SW480 (cell line): Measurements from ENCODE around the gene RPS6KA2.

Experiments
- DNase-seq: peaks from one replicate; pipeline ENCODE4 v3.0.0-alpha.2; 2016; ENCODE audit warnings: low spot score

RPS6KA2 gene

GRCh38 chr6:166485651-166486535 lies 141.2 kb downstream of the RPS6KA2 start:
- no peak for DNase-seq

DNA sequence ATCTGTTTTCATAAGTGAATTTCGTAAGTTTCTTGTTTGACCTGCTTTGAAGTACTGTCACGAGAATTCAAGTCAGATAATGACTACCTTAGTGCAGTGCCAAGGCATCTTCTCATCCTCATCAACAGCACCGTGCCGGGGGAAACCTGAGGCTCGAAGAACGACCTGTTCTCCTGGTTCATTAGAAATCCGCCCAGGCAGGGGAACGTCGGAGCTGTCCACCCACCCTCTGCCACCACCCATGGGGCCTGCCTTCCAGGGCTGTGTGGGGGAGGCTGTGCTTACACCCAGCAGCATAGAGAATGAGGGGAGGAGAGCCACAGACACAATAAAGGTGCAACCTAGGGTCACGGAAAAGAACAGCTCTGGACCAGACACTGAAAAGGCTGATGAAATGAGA lies 142.2 kb downstream of the RPS6KA2 start:
- no peak for DNase-seq

DNA sequence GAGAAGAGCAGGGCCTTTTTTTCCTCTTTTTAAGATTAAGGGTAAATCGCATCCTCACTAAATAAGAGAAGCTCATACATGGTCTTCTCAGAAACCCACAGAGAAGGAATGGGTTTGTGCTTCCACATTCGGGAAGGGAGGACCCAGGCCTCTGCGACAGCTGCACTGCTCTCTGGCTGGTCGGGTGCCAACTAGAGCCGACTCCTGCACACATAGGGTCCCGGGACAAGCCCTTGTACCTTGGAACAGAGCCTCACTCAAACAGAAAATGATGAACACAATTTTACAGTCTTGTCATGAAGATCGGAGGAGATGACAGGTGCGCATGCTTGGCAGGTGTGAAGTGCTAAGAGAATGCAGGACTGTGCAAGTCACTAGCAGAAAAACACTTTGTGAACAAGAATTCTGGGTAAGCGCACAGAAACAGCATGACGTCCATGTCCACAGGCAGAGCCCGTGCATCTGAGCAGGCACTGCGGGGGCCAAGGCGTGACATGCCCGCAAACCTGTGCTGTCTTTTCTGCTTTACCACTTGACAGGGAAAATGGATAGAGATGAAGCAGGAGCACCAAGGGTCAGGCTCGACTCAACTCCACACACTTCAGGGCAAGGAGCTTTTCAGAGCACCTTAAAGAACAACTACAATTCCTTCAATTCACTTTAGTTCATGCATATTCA lies 143.3 kb downstream of the RPS6KA2 start:
- no peak for DNase-seq

DNA sequence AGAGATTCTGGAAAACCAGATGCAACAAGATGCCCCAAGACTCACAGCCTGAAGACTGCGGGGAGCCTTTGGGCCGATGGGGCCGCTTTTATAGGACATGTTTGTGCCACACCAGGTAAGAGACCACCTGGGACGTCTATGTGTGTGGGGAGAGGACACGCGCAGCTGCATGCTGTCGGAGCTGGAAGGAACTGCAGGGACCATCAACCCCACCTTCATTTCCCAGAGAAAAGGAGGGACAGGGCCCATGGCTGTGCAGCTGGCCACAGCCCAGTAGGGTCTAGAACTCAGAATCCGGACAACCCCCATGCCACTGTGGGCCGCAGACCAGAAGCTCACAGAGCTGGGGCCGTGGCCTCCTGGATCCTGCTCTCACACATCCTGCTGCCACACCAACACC lies 144.0 kb downstream of the RPS6KA2 start:
- no peak for DNase-seq

DNA sequence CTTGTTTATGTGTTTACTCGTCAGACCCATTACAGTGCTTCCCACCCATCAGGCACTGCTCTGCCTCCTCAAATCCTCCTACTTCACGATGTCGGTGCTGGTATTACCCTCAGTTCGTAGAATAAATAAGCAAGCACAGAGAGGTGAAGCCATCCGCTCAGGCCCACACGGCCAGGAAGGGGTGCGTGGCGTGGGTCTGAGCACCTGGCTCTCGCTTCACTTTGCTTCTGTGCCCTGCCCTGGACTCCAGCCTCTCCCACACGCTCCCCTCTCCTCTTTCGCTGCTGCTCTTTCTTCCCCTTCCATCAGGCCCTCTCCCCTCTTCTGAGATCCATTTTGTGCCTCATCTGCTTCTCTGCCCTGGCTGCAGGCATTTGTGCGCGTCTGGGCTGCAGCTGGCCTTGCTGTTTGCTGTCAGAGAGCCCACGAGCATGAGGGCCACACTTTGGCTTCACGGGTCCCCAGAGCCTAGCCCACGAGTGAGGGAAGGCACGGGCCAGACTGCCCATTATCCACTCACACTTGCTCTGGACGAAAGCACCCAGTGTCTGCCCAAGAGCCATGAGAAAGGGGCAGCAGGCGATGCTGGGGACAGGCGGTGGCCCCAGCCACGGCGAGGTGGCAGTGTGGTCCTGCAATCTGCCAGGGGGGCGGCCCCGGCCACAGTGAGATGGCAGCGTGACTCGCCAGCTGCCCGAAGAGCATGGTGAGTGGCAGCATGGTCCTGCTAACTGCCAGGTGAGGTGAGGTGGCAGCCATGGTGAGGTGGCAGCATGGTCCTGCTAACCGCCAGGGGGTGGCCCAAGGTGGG lies 148.1 kb downstream of the RPS6KA2 start:
- no peak for DNase-seq

GRCh38 chr6:166477647-166478365 lies 149.2 kb downstream of the RPS6KA2 start:
- DNase-seq: no peak

- DNase-seq: no peak
Observed at GRCh38 chr6:166476634-166477215, 150.3 kb downstream of the RPS6KA2 start.

DNA sequence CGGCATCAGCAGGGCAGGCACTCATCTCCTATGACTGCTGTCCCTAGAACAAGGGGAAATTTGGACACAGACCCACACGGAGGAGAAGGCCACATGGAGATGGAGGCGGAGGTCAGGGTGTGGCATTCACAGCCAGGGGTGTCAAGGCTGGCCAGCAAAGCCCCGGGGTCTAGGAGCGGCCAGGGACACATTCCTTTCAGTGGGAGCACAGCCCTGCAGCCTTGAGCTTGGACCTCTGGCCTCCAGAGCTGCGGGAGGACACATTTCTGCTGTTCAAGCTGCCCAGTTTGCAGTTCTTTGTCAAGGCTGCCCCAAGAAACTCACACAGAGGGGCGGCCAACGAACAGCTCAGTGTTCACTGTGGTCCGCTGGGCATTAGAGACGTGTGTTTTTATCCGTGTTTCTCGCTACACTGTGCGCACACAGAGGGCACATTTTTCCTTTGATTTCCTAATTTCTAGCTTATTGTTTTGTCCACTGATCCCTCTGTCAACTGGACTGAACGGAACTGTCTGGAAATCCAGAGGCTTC lies 150.9 kb downstream of the RPS6KA2 start:
- no peak for DNase-seq

DNA sequence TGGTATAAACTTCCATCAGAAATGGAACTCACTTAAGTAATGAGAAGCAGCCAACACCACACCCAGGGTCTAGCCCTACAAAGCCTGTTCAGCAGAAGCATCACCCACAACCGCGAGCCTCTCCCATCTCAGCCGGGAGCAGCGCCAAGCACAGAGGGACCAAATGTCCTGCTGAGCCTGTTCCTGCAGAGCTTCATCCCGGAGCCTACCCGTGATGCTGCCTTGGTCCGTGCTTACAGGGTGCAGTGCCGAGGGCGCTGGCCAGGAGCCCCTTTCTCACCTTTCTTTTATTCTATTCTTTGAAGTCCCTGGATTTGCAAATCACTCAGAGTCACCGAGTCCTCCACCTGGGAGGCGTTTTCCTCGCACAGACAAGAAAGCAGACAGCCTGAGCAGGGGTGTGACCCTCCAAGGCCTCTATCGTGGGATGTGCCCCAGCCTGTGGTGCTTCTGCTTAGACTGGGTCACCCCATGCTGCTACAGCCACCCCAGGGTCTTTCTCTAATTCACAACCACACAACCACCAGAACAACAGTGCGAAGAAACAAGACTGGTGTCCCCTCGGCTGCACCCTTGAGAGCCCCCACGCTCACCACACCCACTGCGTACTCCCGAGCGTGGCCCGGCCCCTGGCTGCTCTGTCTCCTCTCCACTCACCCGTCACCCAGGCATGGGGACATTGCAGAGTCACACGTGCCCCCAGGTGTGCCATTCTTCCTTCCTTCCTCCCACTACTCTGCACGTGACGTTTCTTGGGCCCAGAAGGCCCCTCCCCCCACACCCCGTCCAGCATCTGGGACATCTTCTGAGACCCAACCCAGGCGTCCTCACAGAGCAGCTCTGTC lies 152.1 kb downstream of the RPS6KA2 start:
- DNase-seq: no peak

DNA sequence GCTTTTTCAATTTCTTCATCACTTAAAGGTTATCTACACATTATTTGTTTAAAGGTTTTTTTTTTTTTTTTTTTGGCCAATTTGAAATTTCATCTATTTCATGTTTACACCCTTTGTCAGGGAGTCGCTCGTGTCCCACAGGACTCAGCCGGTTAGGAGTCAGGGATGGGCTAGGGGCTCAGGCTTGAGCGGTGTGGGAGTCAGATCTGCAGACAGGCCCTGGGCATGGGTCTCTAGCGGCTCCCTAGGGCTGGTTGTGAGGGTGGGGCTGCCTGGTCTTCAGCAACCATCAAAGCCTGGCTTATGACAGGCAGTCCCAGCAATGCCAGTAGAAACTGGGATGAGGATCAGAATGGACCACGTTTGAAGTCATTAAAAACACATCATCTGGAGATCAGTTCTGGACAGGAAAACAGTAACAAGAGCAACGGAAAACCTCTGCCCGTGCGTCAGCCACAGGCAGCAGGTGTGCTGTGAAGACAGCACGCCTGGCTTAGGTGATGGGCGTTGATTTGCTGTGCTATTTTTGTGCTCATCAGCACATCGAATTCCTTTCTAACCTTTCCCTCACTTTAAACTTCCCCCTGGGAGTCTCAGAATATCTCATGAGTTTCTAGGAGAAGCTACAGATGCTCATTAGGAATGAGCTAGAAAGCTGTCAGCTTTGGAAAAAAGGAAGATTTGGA lies 153.0 kb downstream of the RPS6KA2 start:
- DNase-seq: no peak

- no peak for DNase-seq
Observed at GRCh38 chr6:166472636-166473035, 154.4 kb downstream of the RPS6KA2 start.

- no peak for DNase-seq
Observed at GRCh38 chr6:166471797-166472260, 155.2 kb downstream of the RPS6KA2 start.

DNA sequence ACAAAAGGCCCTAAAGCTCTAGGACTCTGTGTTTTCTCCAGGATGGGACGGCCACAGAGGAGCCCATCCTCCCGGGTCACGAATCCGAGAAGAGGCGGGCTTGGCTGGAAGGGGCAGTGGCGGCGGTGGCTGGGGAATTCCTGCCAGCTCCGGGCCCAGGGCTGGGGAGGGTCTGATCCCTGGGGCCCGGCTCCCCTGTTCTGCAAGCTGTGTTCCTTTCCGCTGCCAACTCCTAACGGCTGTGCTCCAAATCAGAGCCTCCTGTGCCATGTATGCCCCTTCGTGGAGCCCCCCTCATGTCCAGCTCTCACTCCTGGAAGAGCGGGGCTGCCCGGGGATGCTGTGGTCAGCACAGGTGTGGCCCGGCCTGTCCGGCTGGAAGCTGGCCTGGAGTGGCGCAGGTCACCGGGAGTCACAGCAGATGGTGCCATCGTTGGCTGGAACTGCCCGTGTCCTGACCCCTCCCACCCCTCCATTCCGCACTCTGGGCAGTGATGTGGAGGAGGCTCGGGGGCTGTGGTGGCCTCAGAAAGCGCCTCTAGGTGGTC lies 156.1 kb downstream of the RPS6KA2 start:
- DNase-seq: no peak

DNA sequence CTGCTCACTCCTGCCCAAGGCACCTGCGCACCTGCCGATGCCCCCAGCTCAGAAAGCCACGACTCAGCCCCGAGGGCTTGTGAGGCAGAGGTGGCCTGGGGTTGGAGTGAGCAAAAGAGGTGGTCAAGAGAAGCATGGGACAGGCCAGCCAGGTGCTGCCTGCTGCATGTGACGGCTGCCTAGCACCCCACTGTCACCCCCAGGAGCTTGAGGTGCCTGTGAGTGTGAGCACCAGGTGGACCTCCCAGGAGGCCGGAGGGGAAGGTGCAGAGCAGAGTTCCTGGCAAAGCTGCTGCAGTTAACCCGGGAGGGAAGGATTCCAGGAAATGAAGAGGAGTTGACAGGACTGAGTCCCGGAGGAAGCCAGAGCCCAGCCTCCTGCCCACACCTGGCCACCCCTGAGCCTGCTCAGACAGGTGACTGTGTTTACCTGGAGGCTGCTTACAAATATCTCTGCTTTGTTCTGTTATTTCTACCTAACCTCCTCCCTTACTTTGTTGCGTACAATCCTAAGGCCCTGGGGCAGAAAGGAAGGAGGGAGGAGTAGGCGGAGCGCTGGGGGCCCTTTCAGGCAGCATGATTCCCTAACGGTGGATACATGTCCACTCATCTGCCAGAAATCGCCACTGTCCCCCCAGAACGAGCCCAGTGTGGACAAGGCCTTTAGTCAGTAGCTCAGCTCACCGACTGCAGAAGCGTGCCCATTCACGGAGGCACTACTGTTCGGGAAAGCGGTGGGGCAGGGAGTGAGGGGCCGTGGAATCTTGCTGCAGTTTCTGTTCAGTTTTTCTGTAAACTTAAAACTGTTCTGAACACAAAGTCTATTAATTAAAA lies 156.8 kb downstream of the RPS6KA2 start:
- no peak for DNase-seq

- no peak for DNase-seq
Observed at GRCh38 chr6:166469426-166469961, 157.6 kb downstream of the RPS6KA2 start.

GRCh38 chr6:166467436-166468000 lies 159.5 kb downstream of the RPS6KA2 start:
- DNase-seq: no peak

GRCh38 chr6:166466178-166467122 lies 160.6 kb downstream of the RPS6KA2 start:
- no peak for DNase-seq
